NCI-H82 treated with DMSO at 0.1 percent for 48 hours (cell line): ENCODE measurements around the gene CATSPER1.

Source experiments
- DNase-seq: peaks from one replicate; lab custom pipeline; 2025; ENCODE audit not compliant: unreplicated experiment; lab: John Stamatoyannopoulos, UW

CATSPER1 gene

DNA sequence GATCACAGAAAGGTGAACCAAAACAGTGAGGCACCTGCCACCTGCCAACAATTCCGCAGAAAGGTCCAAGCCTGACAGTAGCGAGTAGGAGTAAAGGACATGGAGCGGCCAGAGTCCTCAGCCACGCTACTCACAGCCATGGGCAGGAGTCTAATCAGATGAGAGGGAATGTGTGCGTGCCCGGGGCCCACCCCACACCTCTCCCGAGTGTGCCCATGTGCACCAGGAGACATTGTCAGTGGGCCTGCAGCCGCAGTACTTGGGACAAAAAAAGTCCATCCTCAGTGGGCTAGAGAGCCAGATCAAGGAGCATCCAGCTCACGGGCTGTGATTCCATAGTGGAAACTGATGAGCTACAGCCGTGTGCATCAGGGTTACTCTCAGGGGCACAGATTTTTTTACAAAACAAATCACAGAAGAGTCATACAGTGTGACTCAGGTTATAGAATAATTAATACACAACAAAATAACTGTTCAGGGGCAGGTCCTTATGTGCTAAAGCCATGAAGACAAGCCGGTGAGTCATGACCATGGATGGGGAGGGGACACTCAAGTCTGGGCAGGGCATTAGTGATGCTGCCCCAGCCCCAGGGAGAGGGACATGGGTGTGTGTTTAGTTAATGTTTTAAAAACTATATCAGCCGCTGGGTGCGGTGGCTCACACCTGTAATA lies 52.7 kb downstream of the CATSPER1 start:
- no peak for DNase-seq

DNA sequence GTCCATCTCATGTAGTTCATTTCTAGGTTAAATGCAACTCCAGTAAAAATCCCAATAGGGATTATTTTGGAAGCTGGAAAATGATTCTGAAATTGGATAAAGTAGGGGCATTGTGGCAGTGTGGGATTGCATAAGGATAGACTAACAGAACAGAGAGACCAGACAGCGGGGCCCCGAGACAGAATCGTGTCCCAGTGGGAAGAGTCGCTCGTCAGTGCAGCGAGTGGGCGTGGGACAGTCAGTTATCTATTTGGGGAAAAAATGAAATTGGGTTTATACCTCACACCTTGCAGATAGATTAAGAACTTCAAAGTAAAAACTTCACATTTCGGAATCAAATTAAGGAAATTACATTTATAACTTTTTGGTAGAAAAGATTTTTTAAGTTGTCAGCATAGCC lies 54.2 kb downstream of the CATSPER1 start:
- DNase-seq = no peak

DNA sequence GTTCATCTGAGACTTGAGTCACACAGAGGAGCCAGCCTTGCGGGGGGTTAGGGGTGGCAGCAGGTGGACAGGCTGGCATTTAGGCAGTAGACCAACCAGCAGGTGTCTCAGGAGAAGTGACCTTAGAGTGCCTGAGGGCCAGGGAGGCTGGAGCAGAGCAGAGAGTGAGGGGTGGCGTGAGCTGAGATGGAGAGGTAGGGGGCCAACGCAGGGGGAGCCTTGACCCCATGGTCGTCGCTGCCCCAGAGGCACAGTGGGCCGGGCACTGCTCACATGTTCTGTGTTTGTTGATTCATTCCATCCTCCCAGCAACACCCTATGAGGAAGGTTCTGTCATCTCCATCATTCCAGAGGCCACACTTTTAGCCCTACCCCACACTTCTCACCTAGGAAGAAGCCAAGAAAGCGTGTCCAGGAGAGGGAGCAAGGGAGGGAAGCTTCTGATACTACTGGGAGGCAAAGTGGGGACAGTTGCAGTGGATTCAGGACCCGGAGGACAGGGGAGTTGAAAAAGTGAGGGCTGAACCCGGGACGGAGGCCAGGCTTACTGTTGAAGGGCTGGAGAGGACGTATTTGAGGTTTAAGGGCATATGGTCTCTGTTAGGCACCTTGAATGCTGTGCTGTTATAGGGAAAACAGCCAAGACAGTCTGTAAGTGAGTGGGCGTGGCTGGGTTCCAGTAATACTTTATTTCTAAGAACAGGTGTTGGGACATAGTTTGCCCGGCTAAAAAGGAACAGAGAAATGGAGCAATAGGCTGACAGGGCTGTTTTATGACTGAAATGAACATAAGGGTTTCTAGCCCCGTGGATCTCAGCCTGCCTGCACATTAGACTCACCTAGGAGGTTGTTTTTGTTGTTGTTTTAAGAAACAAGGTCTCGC lies 57.4 kb downstream of the CATSPER1 start:
- no peak for DNase-seq

DNA sequence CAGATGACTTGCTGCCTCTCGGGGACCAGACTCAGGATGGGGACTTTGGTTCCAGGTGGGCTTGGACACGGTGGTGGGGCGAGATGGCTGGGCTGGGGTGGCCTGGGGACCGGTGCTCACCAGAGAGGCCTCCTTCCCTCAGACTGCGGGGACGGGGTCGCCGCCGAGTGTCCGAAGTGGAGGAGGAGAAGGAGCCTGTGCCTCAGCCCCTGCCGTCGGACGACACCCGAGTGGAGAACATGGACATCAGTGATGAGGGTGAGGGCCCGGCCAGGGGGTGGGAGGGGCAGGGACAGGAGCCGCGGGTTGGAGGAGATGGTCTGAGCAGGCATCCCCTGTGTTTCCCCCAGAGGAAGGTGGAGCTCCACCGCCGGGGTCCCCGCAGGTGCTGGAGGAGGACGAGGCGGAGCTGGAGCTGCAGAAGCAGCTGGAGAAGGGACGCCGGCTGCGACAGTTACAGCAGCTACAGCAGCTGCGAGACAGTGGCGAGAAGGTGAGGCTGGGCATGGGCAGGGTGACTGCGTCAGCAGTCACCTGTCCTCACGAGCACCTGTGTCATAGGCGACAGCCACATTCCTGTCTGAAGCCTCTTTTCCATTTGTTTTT lies 58.8 kb downstream of the CATSPER1 start:
- DNase-seq = no peak
